DMS53 treated with DMSO at 0.1 percent for 48 hours (cell line): ENCODE results near the gene CRISP3.

ENCODE experiments used
- DNase-seq: peaks from one replicate; lab custom pipeline; 2025; ENCODE audit not compliant: unreplicated experiment; lab: John Stamatoyannopoulos, UW

The CRISP3 gene

DNA sequence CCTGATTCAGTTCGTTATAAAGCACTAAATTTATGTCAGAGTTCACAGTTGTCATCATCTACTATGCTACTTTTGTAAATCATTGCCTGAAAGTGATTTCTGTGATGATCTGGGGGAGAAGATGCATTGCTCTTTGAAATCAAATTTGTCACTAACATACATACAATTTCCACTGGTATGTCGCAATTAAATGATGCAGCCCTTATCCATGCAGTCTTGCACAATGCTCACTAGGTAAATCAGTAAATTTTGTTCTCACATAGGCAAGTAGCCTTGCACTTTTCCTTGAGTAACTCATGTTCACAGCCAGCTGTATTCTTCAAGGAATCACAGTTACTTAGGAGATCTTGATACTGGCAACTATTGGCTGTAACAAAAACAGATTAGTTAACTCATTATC is 51.7 kb downstream of the CRISP3 start:
- DNase-seq: no peak
